SU-DHL-6 (cell line): ENCODE results near the gene ARL16.

Source experiments
- EZH2phosphoT487 ChIP-seq: fragments of 200-600 bp; sonication (generic), shearing (Covaris generic); conservative IDR thresholded peaks from 2 replicates; pipeline ENCODE4 v1.6.1; 2018; ENCODE audit warnings: mild to moderate bottlenecking, antibody characterized with exemption, low read length, moderate library complexity, mixed read lengths
- TF ChIP-seq, protein P1 (sequence below): fragments of 200-600 bp; sonication (generic); IDR thresholded peaks from one replicate; pipeline ENCODE4 v1.5.1; 2017; ENCODE audit warnings: antibody characterized with exemption, mild to moderate bottlenecking, low read length, moderate library complexity; ENCODE audit not compliant: insufficient read depth, poor library complexity, severe bottlenecking

GRCh38 chr17:81635973-81636504, 47.6 kb downstream of the ARL16 start:
- TF ChIP-seq, protein P1, sequence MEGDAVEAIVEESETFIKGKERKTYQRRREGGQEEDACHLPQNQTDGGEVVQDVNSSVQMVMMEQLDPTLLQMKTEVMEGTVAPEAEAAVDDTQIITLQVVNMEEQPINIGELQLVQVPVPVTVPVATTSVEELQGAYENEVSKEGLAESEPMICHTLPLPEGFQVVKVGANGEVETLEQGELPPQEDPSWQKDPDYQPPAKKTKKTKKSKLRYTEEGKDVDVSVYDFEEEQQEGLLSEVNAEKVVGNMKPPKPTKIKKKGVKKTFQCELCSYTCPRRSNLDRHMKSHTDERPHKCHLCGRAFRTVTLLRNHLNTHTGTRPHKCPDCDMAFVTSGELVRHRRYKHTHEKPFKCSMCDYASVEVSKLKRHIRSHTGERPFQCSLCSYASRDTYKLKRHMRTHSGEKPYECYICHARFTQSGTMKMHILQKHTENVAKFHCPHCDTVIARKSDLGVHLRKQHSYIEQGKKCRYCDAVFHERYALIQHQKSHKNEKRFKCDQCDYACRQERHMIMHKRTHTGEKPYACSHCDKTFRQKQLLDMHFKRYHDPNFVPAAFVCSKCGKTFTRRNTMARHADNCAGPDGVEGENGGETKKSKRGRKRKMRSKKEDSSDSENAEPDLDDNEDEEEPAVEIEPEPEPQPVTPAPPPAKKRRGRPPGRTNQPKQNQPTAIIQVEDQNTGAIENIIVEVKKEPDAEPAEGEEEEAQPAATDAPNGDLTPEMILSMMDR, result no peak
- TF ChIP-seq EZH2phosphoT487, result no peak
